ENCODE results near the gene SLC29A4. TPM values are rescaled to one million over a fixed set of nuclear protein-coding genes. Genes with fewer than 3 reads are reported as not detected.

The SLC29A4 gene
- total and polyA plus RNA-seq, 2 donors (not counting 3 experiments of a cell fraction or from before 2014, with no cell fraction given), result 5.2 to 7.7 TPM

DNA sequence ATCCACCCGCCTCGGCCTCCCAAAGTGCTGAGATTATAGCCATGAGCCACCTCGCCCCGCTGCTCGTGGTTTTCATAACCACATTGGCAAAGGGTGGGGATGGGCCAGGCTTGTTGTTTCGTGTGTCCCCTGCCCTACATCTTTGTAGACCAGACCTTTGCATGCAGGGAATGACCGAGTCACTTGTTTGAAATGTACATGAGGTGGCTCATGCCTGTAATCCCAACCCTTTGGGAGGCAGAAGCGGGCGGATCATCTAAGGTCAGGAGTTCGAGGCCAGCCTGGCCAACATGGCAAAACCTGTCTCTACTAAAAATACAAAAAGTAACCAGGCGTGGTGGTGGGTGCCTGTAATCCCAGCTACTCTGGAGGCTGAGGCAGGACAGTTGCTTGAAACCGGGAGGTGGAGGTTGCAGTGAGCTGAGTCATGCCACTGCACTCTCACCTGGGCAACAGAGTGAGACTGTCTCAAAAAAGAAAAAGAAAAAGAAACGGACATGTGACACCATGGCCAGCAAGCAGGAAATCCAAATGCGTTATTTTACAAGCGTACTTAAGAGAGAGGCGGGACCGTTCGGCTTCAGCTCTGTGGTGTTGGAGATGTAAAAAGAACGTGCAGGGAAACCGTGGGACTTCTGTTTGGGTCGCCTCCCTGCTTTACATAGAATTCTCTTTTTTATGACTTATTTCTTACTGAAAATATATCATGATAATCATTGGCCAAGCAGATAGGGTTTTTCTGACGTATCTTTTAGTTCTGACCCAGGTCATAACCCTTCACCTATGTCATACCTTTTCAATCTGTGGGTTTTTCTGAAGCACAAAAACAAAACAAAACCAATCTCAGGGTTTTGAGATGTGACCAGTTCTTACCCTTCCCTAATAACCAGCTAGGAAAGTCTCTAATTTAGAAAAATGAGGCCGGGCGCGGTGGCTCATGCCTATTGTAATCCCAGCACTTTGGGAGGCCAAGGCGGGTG, 47.6 kb upstream of the SLC29A4 start:
- Histone ChIP-seq H3K4me3 (replicated peaks in 1 of 3; ENCODE audit: insufficient read depth in 1 of 3, low read depth in 1 of 3, low read length in 3 of 3) (no peak overlapping the region), H3K4me1 (ENCODE audit: control insufficient read depth, extremely low read depth, insufficient read depth, low read length) (no peaks in the 10 kb centered on the region), H3K36me3 (ENCODE audit: control insufficient read depth in 2 of 2, extremely low read depth in 1 of 2, insufficient read depth in 2 of 2, low read length in 2 of 2) (peaks cover 9 to 22% of the 10 kb centered on the region in 2 experiments), H3K9me1 (replicated peaks; ENCODE audit: control insufficient read depth, extremely low read depth, insufficient read depth, low read length) (no peaks in the 10 kb centered on the region), H4K20me1 (replicated peaks; ENCODE audit: control insufficient read depth, extremely low read depth, insufficient read depth, low read length) (no peaks in the 10 kb centered on the region), H3K27me3 (ENCODE audit: control insufficient read depth in 2 of 2, insufficient read depth in 2 of 2, low read length in 2 of 2) (no peaks in the 10 kb centered on the region), H3K9me3 (replicated peaks; ENCODE audit: control insufficient read depth, insufficient read depth, low read length) (no peaks in the 10 kb centered on the region), H3K9ac (replicated peaks; ENCODE audit: extremely low read depth, insufficient read depth, low read length) (no peak overlapping the region), H3K4me2 (ENCODE audit: insufficient read depth, low read length) (no peak overlapping the region), H2AFZ (ENCODE audit: low read depth, low read length) (no peak overlapping the region), H3K27ac (ENCODE audit: insufficient read depth, low read depth, low read length) (no peak overlapping the region), H3K79me2 (ENCODE audit: control insufficient read depth, insufficient read depth, low read length) (no peaks in the 10 kb centered on the region)
- TF ChIP-seq GATA2 (IDR thresholded peaks at IDR 0.05; ENCODE audit: insufficient read depth, insufficient read length, low read depth, low read length), result no peak
- no peak for TF ChIP-seq EZH2 (IDR thresholded peaks at IDR 0.05; ENCODE audit: borderline replicate concordance, low read depth, low read length, severe bottlenecking)
- no peak for TF ChIP-seq FOS (IDR thresholded peaks at IDR 0.05; ENCODE audit: borderline replicate concordance, insufficient read depth, low read length)
- TF ChIP-seq POLR2A (IDR thresholded peaks at IDR 0.05; ENCODE audit: low read depth, low read length), result no peak
- POLR2A ChIA-PET, result no interaction called here
- dilution Hi-C loops (cut with MboI; ENCODE audit: extremely low pct_ligation_motif_present, low sequenced_read_pairs), result no loop called here
- FAIRE-seq (no peak), DNase-seq (ENCODE audit: low read depth, low spot score) (no peak)
- intact Hi-C loops (cut with micrococcal nuclease), result no loop called here
- CTCF ChIA-PET, result no interaction called here
- no TSS peak for BruUV-seq (replicated peaks)

GRCh38 chr7:5237286-5237685, 45.5 kb upstream of the SLC29A4 start:
- no peak for TF ChIP-seq JUN (IDR thresholded peaks at IDR 0.05; ENCODE audit: borderline replicate concordance, insufficient read depth, insufficient read length, low read depth)
- TF ChIP-seq GATA2 (IDR thresholded peaks at IDR 0.05; ENCODE audit: insufficient read depth, insufficient read length, low read depth, low read length), result no peak
- Histone ChIP-seq H4K20me1 (replicated peaks; ENCODE audit: control insufficient read depth, extremely low read depth, insufficient read depth, low read length) (no peaks in the 10 kb centered on the region), H3K9ac (replicated peaks; ENCODE audit: extremely low read depth, insufficient read depth, low read length) (no peak overlapping the region), H3K36me3 (ENCODE audit: control insufficient read depth in 2 of 2, extremely low read depth in 1 of 2, insufficient read depth in 2 of 2, low read length in 2 of 2) (peaks cover 0 to 7% of the 10 kb centered on the region in 2 experiments), H3K79me2 (ENCODE audit: control insufficient read depth, insufficient read depth, low read length) (no peaks in the 10 kb centered on the region), H2AFZ (ENCODE audit: low read depth, low read length) (no peak overlapping the region), H3K27me3 (ENCODE audit: control insufficient read depth in 2 of 2, insufficient read depth in 2 of 2, low read length in 2 of 2) (no peaks in the 10 kb centered on the region), H3K4me2 (ENCODE audit: insufficient read depth, low read length) (no peak overlapping the region), H3K4me1 (ENCODE audit: control insufficient read depth, extremely low read depth, insufficient read depth, low read length) (peaks cover 2% of the 10 kb centered on the region), H3K9me3 (replicated peaks; ENCODE audit: control insufficient read depth, insufficient read depth, low read length) (no peaks in the 10 kb centered on the region), H3K4me3 (replicated peaks in 1 of 3; ENCODE audit: insufficient read depth in 1 of 3, low read depth in 1 of 3, low read length in 3 of 3) (no peak overlapping the region), H3K27ac (ENCODE audit: insufficient read depth, low read depth, low read length) (no peak overlapping the region), H3K9me1 (replicated peaks; ENCODE audit: control insufficient read depth, extremely low read depth, insufficient read depth, low read length) (no peaks in the 10 kb centered on the region)
- intact Hi-C loops (cut with micrococcal nuclease), result no loop called here
- ChIA-PET POLR2A (no interaction called here), CTCF (interaction anchor here (0.7 to 1.1 kb wide), 4 partner anchors 213 to 441 kb away, joined by 3 read pairs; no protein-coding TSS in a partner anchor)
- BruUV-seq (replicated peaks), result no TSS peak
- dilution Hi-C loops (cut with MboI; ENCODE audit: extremely low pct_ligation_motif_present, low sequenced_read_pairs), result no loop called here
- FAIRE-seq (no peak), DNase-seq (ENCODE audit: low read depth, low spot score) (no peak)

Measured in endothelial cell of umbilical vein (primary cell).